Esophagus muscularis mucosa (tissue), 4 donors: ENCODE data around the gene HELZ.

ENCODE experiments used
- CTCF ChIP-seq, 3 experiments: fragments of 200-600 bp in 2 of 3; fragments of 450-650 bp in 1 of 3; sonication (generic) in 2 of 3; IDR thresholded peaks; one replicate each; pipeline ENCODE4 v1.5.1; 2017 to 2019; ENCODE audit warnings: antibody characterized with exemption in 3 of 3, mild to moderate bottlenecking in 2 of 3, moderate library complexity in 1 of 3
- EP300 ChIP-seq: sonication (generic); formaldehyde crosslinking; IDR thresholded peaks from one replicate; pipeline ENCODE4 v1.6.1; 2017; ENCODE audit warnings: antibody characterized with exemption
- POLR2A ChIP-seq: fragments of 450-650 bp; IDR thresholded peaks from one replicate; pipeline ENCODE4 v1.6.1; 2017; ENCODE audit warnings: antibody characterized with exemption, moderate library complexity, mild to moderate bottlenecking, low read depth
- POLR2AphosphoS5 ChIP-seq, 2 donors: sonication (generic); formaldehyde crosslinking; IDR thresholded peaks; one replicate each; pipeline ENCODE4 v1.6.1; 2017; ENCODE audit warnings: antibody characterized with exemption in 2 of 2

GRCh38 chr17:67107171-67107570 is 137.8 kb downstream of the HELZ start:
- no peak for TF ChIP-seq POLR2A
- TF ChIP-seq CTCF (IDR thresholded peaks at IDR 0.05): no peak
- no peak for TF ChIP-seq POLR2AphosphoS5 (IDR thresholded peaks at IDR 0.05)
- no peak for TF ChIP-seq EP300
